Smooth muscle cell (in vitro differentiated cells): ENCODE measurements around the gene ANKK1. TPM values are rescaled to one million over a fixed set of nuclear protein-coding genes. Genes with fewer than 3 reads are reported as not detected.

ENCODE experiments used
- DNase-seq: peaks from one replicate; lab custom pipeline; 2025; ENCODE audit not compliant: unreplicated experiment; lab: John Stamatoyannopoulos, UW
- H2AFZ ChIP-seq: fragments of 200-600 bp; sonication (generic); 2 replicates; pipeline ENCODE4 v1.6.0; 2016; ENCODE audit warnings: antibody characterized with exemption, low read depth, mild to moderate bottlenecking
- H3F3A ChIP-seq: fragments of 200-600 bp; sonication (generic); 2 replicates; pipeline ENCODE4 v1.6.0; 2017; ENCODE audit warnings: antibody characterized with exemption, low read depth
- H3K27ac ChIP-seq: fragments of 200-600 bp; sonication (generic); 2 replicates; pipeline ENCODE4 v1.5.1; 2016; ENCODE audit warnings: low read depth, mild to moderate bottlenecking
- H3K27me3 ChIP-seq: fragments of 200-600 bp; sonication (generic); 2 replicates; pipeline ENCODE4 v1.6.1; 2016; ENCODE audit warnings: low read depth, mild to moderate bottlenecking
- H3K36me3 ChIP-seq: fragments of 200-600 bp; sonication (generic); 2 replicates; pipeline ENCODE4 v1.5.1; 2016; ENCODE audit warnings: low read depth
- H3K4me1 ChIP-seq: fragments of 200-600 bp; sonication (generic); 2 replicates; pipeline ENCODE4 v1.5.1; 2016; ENCODE audit warnings: low read depth
- H3K4me2 ChIP-seq: fragments of 200-600 bp; sonication (generic); 2 replicates; pipeline ENCODE4 v1.6.0; 2016; ENCODE audit warnings: mild to moderate bottlenecking
- H3K4me3 ChIP-seq: fragments of 200-600 bp; sonication (generic); 2 replicates; pipeline ENCODE4 v1.5.1; 2016; ENCODE audit warnings: mild to moderate bottlenecking
- H3K79me2 ChIP-seq: fragments of 200-600 bp; sonication (generic); 2 replicates; pipeline ENCODE4 v1.6.0; 2016; ENCODE audit warnings: low read depth, mild to moderate bottlenecking
- H3K9ac ChIP-seq: fragments of 200-600 bp; sonication (generic); 2 replicates; pipeline ENCODE4 v1.6.0; 2016; ENCODE audit warnings: low read depth
- H3K9me3 ChIP-seq: fragments of 200-600 bp; sonication (generic); replicated peaks from 2 replicates; pipeline ENCODE4 v1.5.1; 2016; ENCODE audit warnings: low read depth
- H4K20me1 ChIP-seq: fragments of 200-600 bp; sonication (generic); 2 replicates; pipeline ENCODE4 v1.6.0; 2016; ENCODE audit warnings: low read depth
- WGBS: methylation state at CpG from one replicate; pipeline ENCODE4 v1.1.7; 2016; ENCODE audit warnings: low lambda C conversion rate; 5-methylcytosine and 5-hydroxymethylcytosine counted together
- polyA plus RNA-seq: library from polyadenylated mRNA; unstranded; fragments of >200 nt; fragmentation: Nextera tagmentation; extraction: Ambion mirVana; gene quantifications from 2 replicates; pipeline ENCODE4 v1.2.1, GENCODE V29; 2016
- total RNA-seq: library from RNA; depleted of rRNA; stranded (reverse); fragments of >200 nt; gene quantifications from 2 replicates; pipeline ENCODE4 v1.2.3, GENCODE V29; 2014
- TF ChIP-seq, protein P1 (sequence below): fragments of 200-600 bp; sonication (generic); IDR thresholded peaks from 2 replicates; pipeline ENCODE4 v1.5.1; 2017; ENCODE audit warnings: borderline replicate concordance, mild to moderate bottlenecking, antibody characterized with exemption; ENCODE audit not compliant: insufficient read depth, poor library complexity, severe bottlenecking

ANKK1 gene
- total and polyA plus RNA-seq, 2 experiments from 2014 or later: not detected

DNA sequence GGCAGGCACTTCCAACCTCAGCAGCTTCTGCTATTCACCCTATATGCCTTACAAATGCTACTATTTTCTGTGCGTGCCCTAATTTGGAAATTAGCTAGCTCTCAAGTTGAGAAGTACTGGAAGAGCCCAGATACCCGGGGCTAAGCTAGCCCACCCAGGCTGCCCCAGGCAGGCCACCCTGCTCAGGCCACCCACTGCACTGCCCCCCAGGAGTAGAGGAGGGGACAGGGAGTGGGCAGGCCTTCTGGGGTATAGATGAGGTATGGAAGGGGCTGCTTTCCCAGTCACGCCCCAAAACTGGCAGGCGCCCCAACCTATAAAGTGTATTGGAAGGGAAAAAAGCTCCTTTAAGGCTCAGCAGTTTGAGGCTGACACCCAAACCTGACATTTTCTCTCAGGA lies 44.2 kb downstream of the ANKK1 start:
- Histone ChIP-seq H2AFZ (no peak overlapping the region), H3K36me3 (no peaks in the 10 kb centered on the region), H3K4me1 (no peaks in the 10 kb centered on the region), H3K9me3 (no peaks in the 10 kb centered on the region), H3K9ac (no peak overlapping the region), H3K4me2 (no peak overlapping the region), H4K20me1 (no peaks in the 10 kb centered on the region), H3F3A (no peaks in the 10 kb centered on the region), H3K4me3 (no peak overlapping the region), H3K27ac (no peak overlapping the region), H3K79me2 (no peaks in the 10 kb centered on the region), H3K27me3 (no peaks in the 10 kb centered on the region)
- WGBS: 90% methylated on average over 4 of the region's 4 CpGs
- TF ChIP-seq, protein P1, sequence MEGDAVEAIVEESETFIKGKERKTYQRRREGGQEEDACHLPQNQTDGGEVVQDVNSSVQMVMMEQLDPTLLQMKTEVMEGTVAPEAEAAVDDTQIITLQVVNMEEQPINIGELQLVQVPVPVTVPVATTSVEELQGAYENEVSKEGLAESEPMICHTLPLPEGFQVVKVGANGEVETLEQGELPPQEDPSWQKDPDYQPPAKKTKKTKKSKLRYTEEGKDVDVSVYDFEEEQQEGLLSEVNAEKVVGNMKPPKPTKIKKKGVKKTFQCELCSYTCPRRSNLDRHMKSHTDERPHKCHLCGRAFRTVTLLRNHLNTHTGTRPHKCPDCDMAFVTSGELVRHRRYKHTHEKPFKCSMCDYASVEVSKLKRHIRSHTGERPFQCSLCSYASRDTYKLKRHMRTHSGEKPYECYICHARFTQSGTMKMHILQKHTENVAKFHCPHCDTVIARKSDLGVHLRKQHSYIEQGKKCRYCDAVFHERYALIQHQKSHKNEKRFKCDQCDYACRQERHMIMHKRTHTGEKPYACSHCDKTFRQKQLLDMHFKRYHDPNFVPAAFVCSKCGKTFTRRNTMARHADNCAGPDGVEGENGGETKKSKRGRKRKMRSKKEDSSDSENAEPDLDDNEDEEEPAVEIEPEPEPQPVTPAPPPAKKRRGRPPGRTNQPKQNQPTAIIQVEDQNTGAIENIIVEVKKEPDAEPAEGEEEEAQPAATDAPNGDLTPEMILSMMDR: no peak
- no peak for DNase-seq

- Histone ChIP-seq H3K27me3 (no peaks in the 10 kb centered on the region), H2AFZ (no peak overlapping the region), H3K4me2 (no peak overlapping the region), H3K4me1 (no peaks in the 10 kb centered on the region), H3K4me3 (no peak overlapping the region), H3F3A (no peaks in the 10 kb centered on the region), H3K79me2 (no peaks in the 10 kb centered on the region), H3K9me3 (no peaks in the 10 kb centered on the region), H4K20me1 (no peaks in the 10 kb centered on the region), H3K36me3 (no peaks in the 10 kb centered on the region), H3K27ac (no peak overlapping the region), H3K9ac (no peak overlapping the region)
- DNase-seq: no peak
- TF ChIP-seq, protein P1: no peak
- whole genome bisulfite sequencing: 78% methylated on average over 8 of the region's 8 CpGs
Observed at GRCh38 chr11:113435190-113435968, 47.8 kb downstream of the ANKK1 start.

- Histone ChIP-seq H3K79me2 (no peaks in the 10 kb centered on the region), H3K4me3 (no peak overlapping the region), H3F3A (no peaks in the 10 kb centered on the region), H3K27me3 (no peaks in the 10 kb centered on the region), H3K9me3 (no peaks in the 10 kb centered on the region), H3K4me2 (no peak overlapping the region), H2AFZ (no peak overlapping the region), H3K4me1 (no peaks in the 10 kb centered on the region), H3K9ac (no peak overlapping the region), H4K20me1 (no peaks in the 10 kb centered on the region), H3K27ac (no peak overlapping the region), H3K36me3 (no peaks in the 10 kb centered on the region)
- DNase-seq: no peak
- WGBS: 67% methylated on average over 6 of the region's 6 CpGs
- TF ChIP-seq, protein P1: no peak
Observed at GRCh38 chr11:113436672-113437252, 49.2 kb downstream of the ANKK1 start.
